ENCODE measurements around the gene CDON.

The CDON gene, protein sequence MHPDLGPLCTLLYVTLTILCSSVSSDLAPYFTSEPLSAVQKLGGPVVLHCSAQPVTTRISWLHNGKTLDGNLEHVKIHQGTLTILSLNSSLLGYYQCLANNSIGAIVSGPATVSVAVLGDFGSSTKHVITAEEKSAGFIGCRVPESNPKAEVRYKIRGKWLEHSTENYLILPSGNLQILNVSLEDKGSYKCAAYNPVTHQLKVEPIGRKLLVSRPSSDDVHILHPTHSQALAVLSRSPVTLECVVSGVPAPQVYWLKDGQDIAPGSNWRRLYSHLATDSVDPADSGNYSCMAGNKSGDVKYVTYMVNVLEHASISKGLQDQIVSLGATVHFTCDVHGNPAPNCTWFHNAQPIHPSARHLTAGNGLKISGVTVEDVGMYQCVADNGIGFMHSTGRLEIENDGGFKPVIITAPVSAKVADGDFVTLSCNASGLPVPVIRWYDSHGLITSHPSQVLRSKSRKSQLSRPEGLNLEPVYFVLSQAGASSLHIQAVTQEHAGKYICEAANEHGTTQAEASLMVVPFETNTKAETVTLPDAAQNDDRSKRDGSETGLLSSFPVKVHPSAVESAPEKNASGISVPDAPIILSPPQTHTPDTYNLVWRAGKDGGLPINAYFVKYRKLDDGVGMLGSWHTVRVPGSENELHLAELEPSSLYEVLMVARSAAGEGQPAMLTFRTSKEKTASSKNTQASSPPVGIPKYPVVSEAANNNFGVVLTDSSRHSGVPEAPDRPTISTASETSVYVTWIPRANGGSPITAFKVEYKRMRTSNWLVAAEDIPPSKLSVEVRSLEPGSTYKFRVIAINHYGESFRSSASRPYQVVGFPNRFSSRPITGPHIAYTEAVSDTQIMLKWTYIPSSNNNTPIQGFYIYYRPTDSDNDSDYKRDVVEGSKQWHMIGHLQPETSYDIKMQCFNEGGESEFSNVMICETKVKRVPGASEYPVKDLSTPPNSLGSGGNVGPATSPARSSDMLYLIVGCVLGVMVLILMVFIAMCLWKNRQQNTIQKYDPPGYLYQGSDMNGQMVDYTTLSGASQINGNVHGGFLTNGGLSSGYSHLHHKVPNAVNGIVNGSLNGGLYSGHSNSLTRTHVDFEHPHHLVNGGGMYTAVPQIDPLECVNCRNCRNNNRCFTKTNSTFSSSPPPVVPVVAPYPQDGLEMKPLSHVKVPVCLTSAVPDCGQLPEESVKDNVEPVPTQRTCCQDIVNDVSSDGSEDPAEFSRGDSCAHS (N-terminal part only)

DNA sequence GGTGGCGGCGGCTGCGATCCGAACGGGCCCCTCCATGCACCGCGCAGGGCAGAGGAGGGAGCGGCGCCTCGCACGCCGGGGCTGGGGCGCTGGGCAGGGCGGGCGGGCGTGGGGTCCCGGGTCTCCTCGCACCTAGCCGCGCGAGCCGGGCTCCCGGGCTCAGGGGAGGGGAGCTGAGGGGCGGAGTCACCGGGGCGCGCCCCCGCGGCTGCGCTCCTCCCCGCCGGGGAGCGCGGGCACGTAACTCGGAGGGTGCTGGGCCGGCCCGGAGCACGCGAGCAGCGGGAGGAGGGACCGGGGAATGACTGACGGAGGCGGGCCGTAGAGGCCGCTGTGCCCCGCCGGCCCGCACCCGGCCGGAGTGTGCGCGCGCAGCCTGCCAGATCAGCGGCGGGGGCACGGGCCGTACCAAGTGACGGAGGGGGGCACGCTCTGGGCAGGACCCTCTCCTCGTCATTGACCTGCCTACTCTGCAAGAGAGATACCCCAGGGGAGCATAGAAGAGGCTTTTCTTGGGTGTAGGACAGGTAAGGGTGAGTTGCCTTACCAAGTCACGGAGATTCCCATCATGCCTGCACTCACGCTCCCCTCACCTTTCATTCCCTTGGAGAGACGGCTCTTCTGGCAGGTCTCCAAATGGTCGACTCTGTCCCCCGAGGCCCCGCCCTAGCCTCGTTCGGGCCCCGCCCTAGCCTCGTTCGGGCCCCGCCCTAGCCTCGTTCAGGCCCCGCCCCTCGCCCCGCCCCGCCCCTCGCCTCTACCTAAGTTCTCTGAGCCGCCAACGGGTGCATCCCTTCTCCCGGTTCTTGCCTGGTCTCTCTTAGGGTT, at the start of gene CDON:
Gene CDON (minus strand): TSS at position 188 of the 828 bp plus-strand sequence. CDS start 39,390 bp downstream, outside the sequence.
- DNase-seq (ENCODE audit: low read depth in 2 of 3, low spot score in 2 of 3) = peak; percentile 74 to 92 (median 84)

DNA sequence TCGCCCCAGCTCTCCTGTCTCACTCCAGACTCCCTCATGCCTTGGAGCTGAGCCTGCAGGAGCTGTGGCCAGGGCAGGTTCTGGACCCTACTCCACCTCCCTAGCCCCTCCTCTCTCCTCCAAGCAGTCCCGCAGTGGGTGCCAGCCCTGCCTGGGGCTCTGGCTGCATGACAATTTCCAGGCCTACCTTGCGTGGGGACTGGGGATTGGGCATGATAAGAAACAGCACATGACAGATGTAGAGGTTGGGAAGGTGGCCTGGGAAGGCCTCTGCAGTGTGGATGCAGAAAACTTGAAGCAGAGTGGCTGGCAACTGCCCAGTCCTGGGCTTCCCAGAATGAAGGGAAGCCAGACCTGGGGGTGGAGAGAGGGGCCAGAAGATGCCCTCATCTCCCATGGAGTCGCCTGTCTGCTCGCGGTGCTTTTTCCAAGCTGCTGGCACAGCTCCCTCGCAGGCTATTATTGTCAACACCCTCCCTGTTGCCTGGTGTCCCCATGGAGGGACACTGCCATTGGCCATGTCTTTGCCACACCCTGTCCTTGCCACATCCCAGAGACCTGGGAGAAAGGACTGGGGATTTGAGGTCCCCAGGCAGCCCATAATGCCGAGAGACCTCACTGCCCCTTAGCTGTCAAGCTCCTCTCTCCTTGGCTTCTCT, 48.9 kb upstream of the CDON start:
- no peak for DNase-seq (ENCODE audit: low read depth in 2 of 3, low spot score in 2 of 3)

DNA sequence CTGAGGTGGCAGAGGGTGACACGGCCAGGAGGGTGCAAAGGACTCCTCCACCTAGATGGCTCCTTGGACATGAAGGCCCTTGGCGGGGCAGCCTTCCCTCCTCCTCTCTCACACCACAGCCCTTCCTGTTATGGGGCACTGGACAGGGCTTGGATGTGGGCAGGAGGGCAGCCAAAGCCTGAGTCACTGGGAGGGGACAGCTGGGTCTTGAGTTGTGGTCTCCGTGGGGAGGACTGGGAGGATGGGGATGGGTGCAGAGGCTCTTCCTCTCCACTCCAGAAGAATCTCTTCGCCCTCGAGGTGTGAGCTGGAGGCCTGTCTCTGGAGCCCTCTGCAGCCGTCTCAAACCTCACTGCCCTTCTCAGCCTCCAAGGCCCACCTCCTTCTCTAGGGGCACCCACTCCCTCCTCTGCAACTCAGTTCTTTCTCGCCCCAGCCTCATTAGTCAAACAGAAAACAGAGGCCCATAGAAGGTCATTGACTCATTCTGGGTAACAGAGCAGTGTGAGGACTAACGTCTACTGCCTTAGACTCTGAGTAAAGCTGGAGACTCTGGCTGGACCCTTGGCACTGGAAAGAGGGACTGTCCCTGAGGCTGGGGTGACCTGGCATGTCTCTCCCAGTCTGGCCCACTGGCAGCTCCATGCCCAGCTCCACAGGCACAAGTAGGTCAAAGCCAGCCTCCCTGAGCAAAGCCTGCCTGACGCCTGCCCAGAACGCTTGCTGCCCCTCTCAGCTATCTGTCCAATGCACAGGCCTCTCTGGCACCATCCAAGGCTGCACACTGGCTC, 47.5 kb upstream of the CDON start:
- DNase-seq (ENCODE audit: low read depth in 2 of 3, low spot score in 2 of 3) = no peak

DNA sequence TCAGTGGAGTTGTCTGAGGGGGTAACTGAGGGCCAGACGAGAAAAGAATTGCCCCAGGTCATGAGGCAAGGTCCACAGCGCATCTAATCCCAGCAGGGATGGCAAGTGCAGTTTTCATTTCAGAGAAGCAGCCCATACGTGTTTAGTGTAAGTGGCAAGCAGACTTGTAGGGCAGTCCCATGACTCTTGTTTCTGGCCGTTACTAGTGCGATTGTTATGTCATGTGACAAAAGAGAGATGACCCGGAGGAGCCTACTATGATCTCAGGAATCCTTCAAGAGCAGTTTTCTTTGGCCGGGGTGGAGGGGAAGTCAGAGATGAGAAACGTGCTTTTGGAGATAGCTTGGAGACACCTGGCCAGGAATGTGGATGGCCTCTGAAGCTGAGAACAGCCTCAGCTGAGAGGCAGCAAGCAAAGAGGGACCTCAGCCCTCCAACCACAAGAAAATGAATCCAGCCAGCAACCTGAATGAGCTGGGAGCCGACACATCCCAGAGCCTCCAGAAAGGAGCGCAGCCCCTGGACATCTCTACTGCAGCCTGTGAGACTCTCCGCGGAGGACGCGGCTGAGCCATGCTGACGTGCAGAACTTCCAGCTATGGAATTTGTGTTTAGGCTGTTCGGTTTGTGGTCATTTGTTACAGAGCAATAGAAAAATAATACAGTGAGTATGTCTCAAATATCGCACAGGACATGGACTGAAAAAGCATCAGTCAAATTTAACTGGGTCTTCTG, 44.1 kb upstream of the CDON start:
- no peak for DNase-seq (ENCODE audit: low read depth in 2 of 3, low spot score in 2 of 3)

DNA sequence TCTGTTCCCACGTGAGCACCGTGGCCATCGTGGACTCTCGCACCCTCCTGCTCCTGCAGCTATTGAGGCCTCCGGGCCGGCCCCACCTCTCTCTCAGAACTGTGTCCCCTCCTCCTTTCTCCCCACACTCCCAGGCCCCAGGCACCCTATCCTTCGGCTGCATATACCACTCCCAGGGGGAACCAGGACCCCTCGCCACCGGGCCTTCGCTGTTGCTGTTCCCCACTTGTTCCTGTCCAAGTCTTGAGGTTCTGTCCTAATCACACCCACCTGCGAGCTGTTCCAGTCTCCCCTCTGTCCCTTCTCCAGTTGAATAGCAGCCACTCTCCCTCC, 43.0 kb upstream of the CDON start:
- DNase-seq (ENCODE audit: low read depth in 2 of 3, low spot score in 2 of 3) = no peak

DNA sequence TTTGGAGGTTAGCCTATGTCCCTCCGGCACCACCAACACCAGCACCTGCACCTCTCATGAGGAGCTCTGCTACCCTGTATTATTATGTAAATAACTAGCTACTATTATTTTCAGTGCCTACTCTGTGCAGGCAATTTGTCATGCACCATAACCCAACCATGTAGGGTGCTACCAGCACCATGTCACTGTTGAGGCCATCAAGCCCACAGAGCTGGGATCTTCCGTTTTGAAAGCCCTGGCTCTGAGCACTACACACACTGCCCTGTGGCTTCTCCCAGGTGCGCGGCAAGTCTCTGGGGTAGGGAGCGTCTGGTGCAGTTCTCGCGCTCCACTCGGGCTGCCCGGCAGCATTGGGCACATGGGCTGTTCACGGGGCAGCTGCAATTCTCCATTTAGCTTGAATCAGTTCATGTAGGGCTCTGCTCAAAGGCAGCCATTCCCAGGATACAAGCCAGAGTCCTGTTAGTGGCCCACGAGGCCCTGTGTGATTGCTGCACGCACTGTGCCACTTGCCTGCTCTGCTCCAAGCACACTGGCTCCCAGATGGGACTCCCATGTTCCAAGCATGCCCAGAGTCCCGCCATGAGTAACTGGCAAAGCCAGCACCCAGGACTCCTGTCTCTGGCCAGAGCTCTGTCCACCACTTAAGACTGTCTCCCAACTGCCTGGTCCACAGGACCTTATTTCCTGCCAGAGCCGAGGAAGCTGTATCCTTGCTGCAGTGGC, 42.5 kb upstream of the CDON start:
- no peak for DNase-seq (ENCODE audit: low read depth in 2 of 3, low spot score in 2 of 3)

DNA sequence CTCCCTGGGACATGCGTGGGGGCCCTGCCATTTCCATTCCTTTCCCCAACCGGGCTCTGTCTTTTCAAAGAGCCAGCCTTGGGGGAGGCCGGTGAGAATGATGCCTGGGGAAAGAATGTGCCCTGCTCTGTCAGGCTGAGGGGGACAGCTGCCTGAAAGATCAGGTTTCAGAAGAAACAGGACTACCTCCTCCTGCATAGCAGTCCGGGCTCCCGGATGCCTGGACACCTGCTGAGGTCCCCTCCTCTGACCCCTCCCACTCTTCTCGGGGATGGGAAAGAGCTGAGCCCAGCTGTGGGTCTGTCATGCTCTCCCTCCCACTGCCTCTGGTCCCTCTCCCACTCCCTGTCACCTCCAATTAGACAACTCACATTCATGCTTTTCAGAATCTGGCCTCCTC, 41.8 kb upstream of the CDON start:
- no peak for DNase-seq (ENCODE audit: low read depth in 2 of 3, low spot score in 2 of 3)

DNA sequence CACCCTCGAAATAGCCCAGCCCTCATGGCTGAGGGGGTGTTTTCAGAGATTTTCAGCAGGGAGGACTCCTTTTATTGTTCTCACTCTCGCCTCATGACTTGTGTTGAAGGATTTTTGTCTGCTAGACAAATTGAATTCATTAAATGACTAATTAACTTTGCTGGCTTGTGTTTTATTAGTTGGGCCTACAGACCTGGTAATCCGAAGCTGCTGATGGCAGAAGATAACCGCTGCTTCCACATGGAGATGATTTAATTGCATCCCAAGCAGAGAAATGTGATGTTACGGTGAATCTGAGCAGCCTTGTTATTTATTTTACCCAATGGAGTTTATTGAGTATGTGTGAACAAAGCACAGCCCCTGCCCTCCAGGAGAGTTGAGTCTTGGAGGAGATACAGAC, 40.5 kb upstream of the CDON start:
- DNase-seq (ENCODE audit: low read depth in 2 of 3, low spot score in 2 of 3) = no peak

DNA sequence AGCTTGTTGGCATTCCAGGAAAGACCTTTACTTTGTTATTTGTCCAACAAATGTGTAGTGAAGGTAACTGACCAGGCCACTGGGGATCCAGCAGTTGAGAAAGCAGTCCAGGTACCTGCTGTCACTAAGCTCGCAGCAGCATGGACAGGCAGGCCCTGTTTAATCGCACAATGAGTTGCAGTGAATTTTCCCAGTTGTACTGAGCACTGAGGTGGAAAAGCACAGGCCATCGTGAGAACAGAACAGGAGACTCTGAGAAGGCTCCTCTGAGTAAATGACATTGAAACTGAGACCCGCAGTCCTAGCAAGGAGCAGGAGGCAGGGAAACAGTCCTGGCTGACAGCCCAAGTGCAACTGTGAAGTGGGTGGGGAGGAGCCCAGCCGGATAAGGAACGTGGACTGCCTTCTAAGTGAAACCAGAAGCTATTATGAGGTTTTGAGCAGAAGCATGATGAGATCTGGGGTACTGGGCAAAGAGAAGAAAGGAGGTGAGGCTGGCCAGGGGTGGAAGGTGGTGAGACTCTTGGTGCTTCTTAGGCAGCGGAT, 39.8 kb upstream of the CDON start:
- DNase-seq (ENCODE audit: low read depth in 2 of 3, low spot score in 2 of 3) = no peak

DNA sequence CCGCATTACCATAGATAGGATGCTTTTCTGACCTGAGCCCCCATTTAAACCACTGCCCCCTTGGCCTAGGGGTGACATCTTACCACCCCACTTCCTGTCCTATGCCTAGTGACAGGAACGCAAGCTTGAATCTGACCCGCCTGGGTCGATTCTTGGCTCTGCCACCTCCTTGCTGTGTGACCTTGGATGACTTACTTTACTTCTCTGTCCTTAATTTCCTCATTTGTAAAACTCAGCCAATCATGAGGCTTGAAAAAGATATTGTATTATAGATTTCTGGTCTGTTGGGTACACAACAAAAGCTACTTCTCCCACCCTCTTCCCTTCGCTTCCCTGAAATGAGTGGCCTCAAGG, 39.2 kb upstream of the CDON start:
- no peak for DNase-seq (ENCODE audit: low read depth in 2 of 3, low spot score in 2 of 3)

DNA sequence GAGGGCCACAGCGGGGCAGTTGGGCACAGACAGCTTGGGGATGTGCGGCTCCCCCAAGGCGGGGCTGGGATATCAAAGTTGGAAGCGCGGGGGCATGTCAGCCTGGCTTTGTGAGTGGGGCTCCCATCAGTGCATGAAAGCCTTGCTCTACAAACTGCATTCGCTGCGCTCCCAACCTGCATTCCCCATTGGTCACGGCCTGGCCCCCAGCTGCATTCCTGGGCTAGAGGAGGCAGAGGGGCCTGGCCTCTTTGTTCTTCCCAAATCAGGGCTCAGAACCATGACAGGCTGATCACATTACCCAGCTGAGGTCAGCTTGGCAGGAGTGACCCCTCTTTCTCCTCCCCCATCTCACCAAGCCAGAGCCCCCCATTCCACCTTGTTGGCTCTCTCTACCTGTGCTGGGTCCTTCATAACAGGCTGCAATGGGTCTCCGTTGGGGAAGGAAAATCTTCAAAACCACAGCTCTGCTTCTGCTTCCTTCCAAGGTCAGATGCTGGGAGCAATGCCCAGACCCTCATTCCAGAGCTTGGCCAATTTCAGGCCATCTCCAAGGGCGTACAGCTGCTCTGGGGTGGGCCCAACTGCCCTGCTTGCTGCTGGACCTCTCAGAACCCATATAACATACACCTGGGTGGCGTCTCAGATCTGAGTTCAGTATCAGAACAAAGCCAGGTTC, 38.7 kb upstream of the CDON start:
- no peak for DNase-seq (ENCODE audit: low read depth in 2 of 3, low spot score in 2 of 3)

DNA sequence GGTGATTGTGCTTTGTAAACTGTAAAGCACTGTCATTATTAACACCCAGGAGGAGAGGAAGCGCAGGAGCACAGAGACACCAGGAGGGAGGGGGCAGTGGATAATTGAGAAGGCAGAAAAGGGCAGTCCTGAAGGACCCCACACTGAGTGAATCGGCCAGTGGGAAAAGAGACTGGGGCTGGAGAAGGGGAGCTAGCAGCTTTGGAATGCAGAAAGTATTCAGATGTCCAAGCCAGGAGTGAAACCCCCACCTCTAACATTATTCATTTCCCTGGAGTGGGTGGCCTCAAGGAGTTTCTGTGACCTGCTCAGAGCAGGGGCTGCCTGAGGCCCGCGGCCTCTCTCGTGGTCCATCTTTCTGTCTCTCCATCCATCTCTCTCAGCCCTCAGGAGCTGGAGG, 38.0 kb upstream of the CDON start:
- DNase-seq (ENCODE audit: low read depth in 2 of 3, low spot score in 2 of 3) = no peak

DNA sequence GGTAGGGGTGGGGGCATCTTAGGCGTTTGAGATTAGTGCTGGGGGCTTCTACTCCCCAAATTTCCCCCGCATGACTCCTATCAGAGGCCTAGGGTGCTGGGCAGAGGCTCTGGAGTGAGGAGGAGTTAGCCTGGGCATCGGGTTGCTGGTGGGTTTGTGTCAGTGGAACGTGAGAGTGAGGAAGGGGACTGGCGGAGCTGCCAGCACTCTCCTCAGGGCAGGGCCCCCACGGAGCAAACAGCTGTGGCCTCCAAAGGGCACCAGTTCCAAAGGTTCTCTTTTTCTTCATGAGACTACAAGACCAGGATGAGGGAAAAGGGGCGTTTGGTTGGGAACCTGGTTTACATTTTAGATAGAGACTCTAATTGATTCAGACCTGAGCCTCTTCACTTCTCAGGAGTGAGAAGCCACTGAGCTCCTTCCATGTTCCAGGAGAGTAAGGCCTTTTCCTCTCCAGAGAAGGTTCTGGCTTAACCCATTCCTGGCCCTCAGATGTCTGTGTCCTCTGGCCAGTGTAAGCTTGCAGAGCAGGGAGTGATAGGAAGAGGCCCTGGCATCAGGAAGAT, 35.6 kb upstream of the CDON start:
- DNase-seq (ENCODE audit: low read depth in 2 of 3, low spot score in 2 of 3) = no peak

DNA sequence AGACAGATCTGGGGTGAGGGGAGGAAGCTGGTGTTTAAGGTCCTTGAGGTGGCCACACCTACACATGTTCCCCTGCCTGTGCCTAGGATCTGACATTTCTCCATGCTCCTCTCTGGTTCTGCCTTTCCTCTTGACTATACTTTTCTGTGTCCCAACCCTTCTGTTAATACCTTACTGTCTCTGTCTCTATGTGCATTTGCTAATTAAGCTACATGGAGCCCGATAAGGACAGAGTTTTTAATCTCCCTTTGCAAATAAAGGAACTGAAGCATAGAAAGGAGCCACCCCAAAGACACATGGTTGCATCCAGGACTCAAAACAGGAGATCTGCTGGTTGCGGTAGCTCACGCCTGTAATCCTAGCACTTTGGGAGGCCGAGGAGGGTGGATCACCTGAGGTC, 33.1 kb upstream of the CDON start:
- DNase-seq (ENCODE audit: low read depth in 2 of 3, low spot score in 2 of 3) = no peak

DNA sequence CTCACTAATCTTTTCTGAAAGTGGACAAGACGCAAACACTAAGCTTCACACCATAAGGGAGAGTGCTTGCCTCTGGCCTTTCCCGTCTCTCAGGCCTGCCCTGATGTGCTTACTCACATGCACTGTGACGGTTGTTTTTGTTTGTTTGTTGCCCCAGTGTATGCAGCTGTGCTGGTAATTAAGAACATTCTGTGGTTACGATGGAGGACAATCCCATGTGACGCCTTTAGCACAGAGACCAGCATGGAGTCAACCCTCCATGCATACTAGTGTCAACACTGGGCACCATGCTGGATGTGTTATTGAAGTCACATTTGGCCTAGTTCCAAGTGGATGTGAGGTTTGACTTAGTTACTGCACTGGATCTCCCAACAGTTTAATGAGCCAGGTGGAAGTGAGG, 27.8 kb upstream of the CDON start:
- DNase-seq (ENCODE audit: low read depth in 2 of 3, low spot score in 2 of 3) = no peak

DNA sequence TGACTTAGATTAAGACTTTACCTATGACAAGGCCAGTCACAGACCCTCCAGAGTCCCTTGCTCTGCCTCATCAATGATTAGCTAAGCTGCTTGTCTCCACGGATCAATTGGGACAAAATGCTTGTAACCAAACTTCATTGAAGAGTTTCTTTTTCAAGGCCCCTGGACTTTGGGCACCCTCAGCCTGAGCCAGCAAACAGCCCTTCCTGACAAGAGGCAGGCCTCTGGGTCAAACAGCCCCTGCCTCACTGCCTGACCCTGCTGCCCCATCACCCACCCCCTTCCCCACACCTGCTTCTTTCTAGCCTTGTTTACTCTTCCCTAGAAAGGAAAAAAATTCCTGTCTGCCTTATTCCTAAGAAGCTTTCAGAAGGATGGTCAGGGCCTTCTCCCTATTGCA, 26.3 kb upstream of the CDON start:
- no peak for DNase-seq (ENCODE audit: low read depth in 2 of 3, low spot score in 2 of 3)

DNA sequence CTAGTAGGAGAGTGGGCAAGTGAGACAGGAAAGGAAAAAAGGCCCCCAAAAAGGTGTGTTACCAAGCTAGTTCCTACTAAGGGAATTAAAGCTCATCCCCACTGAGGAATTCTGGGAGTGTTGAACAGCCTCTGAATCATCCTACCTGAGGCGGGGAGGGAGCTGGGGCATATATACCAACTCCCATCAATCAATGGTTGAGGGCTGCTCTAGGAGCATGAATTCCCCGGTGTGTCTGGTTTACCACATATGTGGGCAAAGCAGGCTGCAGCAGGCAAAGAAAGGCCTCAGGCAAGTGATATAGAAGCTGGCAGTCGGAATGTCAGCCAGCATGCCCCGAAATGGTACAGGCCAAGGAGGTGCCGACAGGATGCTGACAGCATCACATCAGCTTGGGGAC, 23.6 kb upstream of the CDON start:
- no peak for DNase-seq (ENCODE audit: low read depth in 2 of 3, low spot score in 2 of 3)

All from activated CD8-positive, alpha-beta memory T cell treated with anti-CD3 and anti-CD28 coated beads for 48 hours (primary cell).